HS-5 (cell line): ENCODE results near the gene SND1.
A peak's percentile ranks its signal among the peaks of the same experiment; 100 is the strongest.
"Not testable (repeated sequence)": the region's sequence is repeated elsewhere in the genome, so short reads cannot be mapped to it uniquely, and the experiment has no call there.

Experiments
- DNase-seq: peaks from one replicate; pipeline ENCODE4 v3.0.0-alpha.2; 2012; ENCODE audit warnings: low read depth

Gene SND1

GRCh38 chr7:127653396-127653795 is 1.4 kb downstream of the SND1 start:
- no peak for DNase-seq

GRCh38 chr7:127654404-127655394 is 2.7 kb downstream of the SND1 start:
- DNase-seq = no peak

- no peak for DNase-seq
These were observed 3.7 kb downstream of the SND1 start for GRCh38 chr7:127655720-127656119.

DNA sequence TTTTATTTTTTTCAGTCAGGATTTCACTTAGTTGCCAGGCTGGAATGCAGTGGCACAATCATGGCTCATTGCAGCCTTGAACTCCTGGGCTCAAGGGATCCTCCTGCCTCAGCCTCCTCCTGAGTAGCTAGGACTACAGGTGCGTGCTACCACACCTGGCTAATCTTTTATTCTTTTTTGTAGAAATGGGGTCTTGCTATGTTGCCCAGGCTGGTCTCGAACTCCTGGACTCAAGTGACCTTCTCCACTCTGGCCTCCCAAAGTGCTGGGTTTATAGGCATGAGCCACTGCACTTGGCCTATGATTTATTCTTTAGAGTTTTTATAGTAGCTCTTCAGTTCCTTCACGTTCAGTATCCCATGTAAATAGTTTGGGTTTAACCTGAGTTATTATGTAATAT is 5.5 kb downstream of the SND1 start:
- no peak for DNase-seq

GRCh38 chr7:127658970-127659630 is 7.1 kb downstream of the SND1 start:
- no peak for DNase-seq

DNA sequence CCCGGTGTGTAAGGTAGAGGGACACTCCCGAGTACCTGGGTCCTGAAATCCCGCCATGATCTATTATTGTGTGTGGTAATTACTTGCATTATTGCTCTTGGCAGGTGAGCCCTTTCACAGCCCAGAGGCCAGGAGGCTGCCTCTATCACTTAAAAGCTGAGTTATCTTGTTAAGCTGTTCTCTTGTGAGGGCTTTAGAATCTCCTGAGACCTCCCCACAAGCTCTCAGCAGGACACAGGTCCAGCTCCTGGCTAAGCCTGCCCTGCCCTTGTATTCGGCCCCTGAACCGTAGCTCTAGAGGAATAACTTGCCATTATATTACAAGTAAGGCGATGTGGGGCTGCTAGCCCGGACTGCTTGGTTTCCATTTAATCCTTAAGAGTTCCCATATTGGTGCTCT is 13.9 kb downstream of the SND1 start:
- DNase-seq = no peak

GRCh38 chr7:127666602-127667001 is 14.6 kb downstream of the SND1 start:
- no peak for DNase-seq

DNA sequence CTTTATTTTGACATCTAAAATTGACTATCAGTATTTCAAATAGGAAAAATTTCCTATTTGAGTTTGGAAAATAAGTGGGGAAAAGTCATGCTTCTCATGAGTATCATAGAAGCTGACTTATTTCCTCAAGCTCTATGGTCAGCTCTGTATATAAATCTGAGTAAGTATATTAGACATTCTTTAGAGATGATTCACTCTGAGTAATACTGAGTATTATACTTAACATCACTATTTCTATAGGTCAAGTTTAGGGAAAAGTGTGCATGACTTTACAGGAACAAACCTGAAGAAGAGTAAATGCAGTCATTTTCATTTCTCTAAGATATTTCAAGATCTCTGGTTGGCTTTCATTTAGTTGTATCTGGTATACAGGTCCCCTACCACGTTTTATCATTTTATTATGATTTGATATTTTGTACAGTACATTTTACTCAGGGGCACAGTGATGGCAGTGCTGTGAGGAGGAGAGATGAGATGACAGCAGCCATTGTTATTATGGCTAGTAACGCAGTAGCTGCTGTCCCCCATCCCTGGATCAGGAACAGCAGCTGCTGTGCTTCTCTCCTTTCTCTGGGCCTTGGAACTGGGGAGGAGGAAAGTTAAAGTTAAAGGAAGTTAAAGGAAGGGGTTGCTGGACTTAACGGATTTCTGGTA is 15.2 kb downstream of the SND1 start:
- peak; percentile 61 for DNase-seq

- no peak for DNase-seq
These were observed 16.0 kb downstream of the SND1 start for GRCh38 chr7:127667759-127668530.

DNA sequence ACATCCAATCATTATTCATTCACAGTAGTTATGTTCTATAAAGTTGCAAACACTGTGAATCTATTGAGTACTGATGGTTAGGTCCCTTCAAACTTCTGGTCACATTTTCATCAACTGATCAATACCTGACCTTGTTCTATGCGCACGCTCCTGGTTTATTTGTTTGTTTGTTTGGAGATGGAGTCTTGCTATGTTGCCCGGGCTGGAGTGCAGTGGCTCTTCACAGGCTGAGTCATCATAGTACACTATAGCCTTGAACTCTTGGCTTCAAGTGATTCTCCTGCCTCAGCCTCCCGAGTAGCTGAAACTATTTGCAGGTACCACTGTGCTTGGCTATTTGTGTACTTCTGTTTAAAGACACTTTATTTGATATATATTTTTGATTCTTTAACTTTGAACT is 19.3 kb downstream of the SND1 start:
- no peak for DNase-seq

- no peak for DNase-seq
These were observed 21.9 kb downstream of the SND1 start for GRCh38 chr7:127673902-127674301.

- no peak for DNase-seq
These were observed 22.4 kb downstream of the SND1 start for GRCh38 chr7:127674361-127674760.

DNA sequence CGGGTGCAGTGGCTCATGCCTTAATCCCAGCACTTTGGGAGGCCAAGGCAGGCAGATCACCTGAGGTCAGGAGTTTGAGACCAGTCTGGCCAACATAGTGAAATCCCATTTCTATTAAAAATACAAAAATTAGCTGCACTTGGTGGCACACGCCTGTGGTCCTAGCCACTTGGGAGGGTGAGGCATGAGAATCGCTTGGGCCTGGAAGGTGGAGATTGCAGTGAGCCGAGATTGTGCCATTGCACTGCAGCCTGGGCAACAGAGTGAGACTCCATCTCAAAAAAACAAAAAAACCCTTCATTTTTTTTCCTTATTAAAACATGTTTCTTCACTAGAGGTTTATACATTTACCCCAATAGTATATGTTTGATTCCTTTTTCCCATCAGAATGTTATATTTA is 22.9 kb downstream of the SND1 start:
- not testable (repeated sequence) for DNase-seq

DNA sequence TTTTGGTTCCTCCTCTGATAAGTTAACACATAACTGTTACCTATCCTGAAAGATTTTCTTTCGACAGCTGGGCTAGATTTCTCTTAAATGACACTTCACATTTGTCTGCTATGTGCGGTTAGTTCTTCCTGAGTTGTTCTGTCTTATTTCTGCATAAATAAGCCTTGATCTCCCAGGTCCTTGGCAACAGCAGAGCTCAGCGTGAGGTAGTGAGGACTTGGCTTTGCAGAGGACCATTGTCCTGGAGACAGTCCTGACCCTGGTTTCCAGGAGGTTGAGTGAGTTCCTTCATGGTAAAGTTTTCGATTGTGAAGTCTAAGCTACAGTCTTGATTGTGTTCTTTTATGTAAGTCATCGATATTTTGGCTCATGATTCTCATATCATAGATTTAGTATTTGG is 23.7 kb downstream of the SND1 start:
- no peak for DNase-seq

GRCh38 chr7:127677433-127678230 is 25.6 kb downstream of the SND1 start:
- DNase-seq = no peak

GRCh38 chr7:127678337-127678736 is 26.3 kb downstream of the SND1 start:
- no peak for DNase-seq

GRCh38 chr7:127678947-127679346 is 27.0 kb downstream of the SND1 start:
- no peak for DNase-seq

DNA sequence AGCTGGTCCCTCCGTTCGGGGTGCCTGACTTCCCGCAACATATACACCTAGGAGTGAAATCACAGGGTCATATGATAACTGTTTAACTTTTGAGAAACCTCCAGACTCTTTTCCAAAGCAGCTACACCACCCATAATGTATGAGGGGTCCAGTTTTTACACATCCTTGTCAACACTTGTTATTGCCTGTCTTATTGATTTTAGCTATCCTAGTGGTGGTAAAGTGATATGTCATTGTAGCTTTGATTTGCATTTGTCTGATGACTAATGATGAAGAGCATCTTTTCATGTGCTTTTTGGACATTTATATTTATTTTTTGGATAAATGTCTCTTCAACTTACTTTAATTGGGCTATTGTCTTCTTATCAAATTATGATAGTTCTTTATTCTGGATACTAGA is 29.0 kb downstream of the SND1 start:
- DNase-seq = no peak

DNA sequence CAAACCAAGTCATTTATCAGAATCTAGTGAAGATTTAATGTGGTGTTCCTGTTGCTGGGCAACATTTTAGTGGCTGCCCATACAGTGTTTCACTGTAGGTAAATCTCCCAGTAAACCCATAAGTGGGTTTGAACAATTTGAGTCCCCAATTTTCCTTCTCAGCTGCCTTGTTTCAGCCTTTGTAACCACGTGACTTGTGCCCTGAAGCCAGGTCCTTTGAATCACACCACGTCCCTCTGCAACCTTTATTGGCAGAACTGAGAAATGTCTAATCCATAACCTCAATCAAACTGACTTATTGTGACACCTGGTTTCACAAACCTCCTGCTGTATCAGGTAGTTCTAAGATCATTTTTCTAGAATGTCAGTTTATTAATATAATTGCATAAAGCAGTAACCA is 30.1 kb downstream of the SND1 start:
- no peak for DNase-seq

DNA sequence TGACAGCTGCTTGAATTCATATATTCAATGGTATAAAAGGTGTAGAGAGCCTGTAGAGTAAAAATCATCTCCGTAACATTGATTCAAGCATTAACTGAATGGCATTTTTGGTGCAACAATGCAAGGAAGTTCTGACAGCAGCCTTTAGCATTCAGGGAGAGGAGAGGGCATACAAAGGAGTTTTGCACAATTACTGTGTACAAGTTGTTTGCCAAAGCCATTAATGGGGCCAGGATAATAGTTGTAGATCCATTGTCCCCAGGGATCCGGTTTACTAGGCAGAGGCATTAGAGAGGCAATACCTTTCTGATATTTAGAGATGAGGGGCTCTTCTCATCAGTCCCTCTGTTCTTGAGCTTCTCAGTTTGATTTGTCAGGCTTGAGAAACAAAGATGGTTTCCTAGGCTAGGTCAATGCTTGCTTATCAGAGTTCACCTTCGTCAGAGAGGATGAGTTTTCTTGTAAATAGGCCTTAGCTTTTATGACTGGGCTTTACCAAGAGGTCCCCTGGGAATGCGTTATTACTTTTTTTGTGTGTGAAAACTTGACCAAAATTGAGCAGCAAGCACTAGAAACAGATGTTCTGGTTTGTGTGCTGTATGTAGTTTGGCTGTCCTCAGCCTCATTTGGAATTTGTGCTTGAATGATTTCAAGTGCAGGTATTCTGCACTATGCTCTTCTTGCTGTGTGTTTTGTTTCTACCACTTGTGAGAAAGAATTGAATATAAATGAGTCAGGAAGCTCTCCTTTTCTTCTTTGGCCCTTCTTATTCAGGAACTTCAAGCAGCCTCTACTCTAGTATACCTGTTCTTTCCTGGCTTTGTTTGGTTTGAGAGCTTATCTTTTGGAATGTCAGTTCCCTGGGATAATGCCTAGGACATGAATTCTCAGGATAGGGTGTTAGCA is 32.0 kb downstream of the SND1 start:
- DNase-seq = no peak
